ENCODE measurements around the gene MAPK6.

DNA sequence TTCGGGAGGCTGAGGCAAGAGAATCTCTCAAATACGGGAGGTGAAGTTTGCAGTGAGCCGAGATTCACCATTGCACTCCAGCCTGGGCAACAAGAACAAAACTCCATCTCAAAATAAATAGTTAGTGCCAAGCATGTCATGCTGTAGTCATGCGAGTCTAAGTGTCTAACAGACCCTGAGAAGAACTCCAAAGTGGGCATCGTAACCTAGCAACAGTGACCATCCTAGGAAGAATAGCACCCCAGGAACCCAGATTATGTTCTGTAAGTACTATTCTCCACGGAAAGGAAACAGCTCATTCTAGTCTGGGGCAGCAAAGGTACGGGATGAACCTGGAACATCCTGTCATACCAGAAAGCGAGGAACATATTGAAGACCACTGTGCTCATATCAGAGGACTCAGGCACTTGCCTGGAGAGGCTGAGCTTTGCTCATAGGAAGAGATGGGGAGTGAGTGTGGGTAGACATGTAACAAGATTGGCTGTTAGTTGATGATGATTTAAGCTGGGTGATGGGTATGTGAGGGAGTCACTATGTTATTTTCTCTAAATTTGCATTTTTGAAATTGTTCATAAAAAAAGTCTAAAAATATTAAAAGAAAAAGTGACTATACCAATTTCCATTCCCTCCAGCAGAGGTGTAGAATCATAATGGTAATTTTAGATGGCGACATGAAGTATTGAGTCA is 61.8 kb downstream of the MAPK6 start:
- no peak for TF ChIP-seq EZH2 (IDR thresholded peaks at IDR 0.05)
- no peak for TF ChIP-seq CTCF (IDR thresholded peaks at IDR 0.05)
